Activated CD4-positive, alpha-beta T cell treated with anti-CD3 and anti-CD28 coated beads, Interleukin-2, amount 50 U/mL, for 4 hours (primary cell): Measurements from ENCODE around the gene QKI.

Experiments used
- DNase-seq, 2 experiments: peaks; one replicate each; pipeline ENCODE4 v3.0.0-alpha.2; 2020

Gene QKI

DNA sequence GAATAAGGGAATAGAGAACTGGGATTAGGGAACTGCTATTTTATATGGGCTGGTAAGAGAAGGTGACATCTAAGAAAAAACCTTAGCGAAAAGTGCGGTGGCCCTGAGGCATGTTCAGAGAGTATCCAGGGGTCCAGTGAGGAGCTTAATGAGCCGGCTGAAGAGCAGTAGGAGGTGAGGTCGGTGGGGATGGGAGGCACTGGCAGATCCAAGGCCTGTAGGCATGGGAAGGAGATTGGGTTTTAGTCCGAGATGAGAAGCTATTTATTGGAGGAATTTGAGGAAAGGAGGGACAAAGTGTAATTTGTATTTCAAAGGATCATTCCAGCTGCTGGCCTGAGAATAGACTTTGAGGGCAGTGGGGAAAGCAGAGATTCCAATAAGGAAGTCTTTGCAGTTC lies 123.8 kb downstream of the QKI start:
- no peak for DNase-seq

DNA sequence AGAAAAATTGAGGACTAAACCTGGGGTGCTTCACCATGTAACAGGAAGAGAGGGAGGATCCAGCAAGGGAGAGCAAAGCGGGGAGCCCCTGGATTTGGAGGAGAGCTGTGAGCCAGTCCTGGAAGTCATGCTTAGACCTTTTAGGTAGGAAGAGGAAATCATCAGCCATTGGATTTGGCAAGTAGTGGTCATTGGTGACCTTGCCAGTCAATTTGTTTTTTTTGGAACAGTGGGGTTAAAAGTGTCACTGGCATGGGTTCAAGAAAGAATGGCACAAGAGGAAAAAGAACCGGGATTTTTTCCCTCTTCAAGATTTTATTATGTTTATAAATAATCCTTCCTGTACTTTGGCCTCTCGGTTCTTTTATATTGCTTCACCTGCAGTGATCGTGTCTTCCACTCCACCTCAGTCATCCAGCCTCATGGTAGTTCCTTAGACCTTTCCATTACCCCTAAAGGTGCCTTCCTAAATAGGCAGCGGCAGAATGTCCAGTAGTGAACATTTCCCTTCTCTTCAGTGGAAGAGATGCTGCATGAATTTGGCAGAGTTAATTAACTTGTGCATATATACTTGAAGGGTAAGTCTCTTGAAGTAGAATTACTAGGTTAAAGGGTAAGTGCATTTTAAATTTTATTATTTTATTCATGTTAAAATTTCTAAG lies 124.7 kb downstream of the QKI start:
- DNase-seq, result no peak

DNA sequence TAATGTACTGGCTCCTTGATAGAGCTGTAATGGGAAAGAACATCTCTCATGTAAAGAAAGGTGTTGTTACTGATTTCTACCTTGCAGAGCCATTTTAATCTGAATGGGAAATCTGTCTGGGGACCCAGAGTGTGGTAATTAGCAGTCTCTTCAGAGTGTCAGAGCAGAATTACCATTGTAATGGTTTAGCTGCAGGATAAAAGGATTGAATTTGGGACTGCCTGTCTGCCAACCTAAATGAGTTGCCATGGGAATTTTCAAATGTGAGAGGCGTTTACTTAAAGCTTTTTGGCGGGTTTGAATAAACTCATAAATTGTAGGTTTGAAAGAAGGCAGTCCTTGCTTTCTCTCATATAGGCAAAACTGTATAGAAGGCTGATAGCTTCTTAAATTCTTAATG lies 128.8 kb downstream of the QKI start:
- DNase-seq, result no peak

DNA sequence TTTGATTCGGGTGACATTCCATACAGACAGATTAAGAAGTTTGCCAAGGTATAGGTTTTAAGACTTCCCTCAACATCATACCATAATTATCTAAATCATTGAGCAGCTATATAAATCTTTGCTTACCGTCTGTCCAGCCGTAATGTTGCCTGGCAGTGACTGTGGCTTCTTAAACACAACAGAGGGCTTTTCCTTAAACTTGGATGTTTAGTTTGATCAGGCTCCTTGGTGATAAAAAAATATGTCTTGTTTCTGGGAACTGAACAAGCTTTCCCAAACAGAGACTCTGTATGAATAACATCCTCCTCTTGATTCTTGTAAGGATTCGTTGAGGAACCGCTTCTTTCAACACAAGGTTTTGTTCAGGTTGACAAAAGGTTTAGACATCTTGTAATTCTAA lies 130.9 kb downstream of the QKI start:
- no peak for DNase-seq

DNA sequence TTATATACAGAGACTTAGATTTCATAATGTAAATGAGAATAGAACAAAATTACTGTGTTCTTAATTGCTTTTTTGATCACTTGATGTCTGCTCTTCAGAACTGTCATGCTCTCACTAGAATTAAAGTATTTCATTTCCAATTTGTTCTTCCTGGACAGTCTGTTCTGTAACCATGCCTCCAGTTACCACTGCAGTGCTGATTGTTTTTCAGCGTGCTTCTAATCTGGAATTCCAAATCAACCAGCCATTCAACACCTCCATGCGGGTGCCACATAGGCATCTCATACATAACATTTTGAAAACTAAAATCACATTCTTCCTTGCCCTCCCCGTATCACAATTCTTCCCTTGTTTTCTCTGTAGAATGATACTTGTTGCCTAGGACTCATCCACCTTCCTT lies 132.8 kb downstream of the QKI start:
- DNase-seq, result no peak

DNA sequence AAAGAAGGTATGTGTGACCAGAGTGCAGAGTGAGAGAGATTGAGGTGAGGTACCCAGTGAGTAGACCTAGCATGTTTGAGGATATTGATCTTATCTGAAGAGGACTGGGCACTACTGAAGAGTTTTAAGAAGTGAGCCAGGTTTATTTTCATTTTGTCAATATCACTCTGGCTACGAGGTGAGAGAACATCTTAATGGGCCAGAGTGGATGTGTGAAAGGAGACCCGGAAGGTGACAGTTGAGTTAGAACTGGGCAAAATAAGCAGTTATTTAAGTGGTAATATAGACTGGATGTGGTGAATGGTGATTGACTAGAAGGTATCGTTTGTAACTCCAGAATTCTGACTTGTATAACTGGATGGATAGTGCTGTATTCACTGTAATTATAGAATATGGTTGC lies 134.1 kb downstream of the QKI start:
- no peak for DNase-seq

DNA sequence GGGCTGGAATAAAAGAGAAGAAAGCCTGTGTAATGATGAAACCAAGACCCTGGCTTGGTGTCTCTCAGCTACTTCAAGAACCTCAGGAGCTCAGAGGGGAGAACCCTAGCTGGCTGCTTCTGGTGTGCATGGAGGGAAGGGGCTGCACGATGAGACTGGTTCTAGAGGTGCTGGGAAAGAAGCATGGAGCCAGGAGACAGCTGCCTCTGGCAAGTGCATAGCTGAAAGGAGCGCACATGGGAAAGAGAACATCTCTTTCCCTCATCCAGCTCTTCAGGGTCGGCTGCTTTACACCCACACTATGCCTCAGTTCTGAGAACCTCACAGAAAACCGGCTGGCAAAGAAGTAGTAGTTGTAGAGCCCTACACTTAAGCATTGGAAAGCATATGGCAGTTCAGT lies 139.5 kb downstream of the QKI start:
- DNase-seq, result no peak

DNA sequence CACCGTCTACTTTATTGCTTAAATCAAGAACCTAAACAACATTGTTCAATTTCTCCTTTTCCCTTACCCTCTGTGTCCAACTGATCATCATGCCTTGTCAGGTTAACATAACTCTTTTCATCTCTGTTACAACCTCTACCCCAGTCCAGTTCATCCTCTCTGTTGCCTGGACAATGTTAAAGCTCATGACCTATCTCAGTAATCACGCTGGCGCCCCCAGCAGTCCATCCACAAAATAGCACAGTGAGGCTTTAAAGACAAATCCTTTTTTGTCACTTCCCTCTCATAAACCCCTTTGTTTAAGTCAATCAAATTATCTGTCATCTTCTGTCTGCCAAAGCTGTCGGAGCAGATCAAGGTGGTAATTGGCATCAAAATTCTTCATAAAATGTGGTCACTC lies 140.1 kb downstream of the QKI start:
- peak; percentile 43 to 51 for DNase-seq

DNA sequence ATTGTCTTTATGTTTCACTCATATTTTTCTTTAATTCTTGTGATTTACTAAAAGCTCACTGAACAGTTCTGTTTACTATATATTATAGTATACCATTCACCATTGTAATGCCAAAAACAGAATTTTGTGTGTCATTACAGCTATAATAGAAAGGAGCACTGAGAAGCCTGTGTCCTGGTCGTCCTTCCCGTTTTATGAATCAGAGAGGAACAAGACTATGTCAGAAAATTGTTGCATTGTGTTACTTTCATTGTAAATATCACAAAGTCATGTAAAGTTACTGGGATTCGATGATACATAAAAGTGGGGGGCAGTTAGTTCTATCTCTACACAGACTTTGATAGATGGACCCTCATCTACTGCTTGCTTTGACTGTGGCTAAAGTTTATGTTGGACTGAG lies 145.1 kb downstream of the QKI start:
- no peak for DNase-seq

DNA sequence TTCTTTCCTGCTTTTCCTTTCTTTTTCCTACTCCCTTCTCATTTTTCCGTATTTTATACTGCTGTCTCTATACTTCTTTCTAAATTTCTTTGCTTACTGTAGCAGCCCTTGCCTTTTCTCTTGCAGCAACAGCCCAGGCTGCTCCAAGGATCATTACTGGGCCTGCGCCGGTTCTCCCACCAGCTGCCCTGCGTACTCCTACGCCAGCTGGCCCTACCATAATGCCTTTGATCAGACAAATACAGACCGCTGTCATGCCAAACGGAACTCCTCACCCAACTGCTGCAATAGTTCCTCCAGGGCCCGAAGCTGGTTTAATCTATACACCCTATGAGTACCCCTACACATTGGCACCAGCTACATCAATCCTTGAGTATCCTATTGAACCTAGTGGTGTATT lies 148.8 kb downstream of the QKI start:
- no peak for DNase-seq

DNA sequence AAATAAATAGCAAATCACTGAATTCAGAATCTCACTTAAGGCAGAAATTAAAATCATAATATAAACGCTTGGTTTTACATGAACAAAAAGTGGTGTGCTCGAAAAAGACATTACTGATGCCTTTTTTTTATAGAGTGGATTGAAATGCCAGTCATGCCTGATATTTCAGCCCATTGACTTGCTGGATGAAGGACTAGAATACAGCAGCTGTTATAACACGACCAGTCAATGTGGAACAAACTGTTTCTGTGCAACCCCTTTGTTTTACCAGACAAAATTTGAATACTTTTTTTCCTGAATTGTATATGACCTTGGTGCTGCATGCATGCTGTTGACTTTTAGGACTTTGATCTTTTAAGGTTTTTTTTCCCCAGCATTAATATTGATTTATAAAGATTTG lies 150.0 kb downstream of the QKI start:
- DNase-seq, result no peak

DNA sequence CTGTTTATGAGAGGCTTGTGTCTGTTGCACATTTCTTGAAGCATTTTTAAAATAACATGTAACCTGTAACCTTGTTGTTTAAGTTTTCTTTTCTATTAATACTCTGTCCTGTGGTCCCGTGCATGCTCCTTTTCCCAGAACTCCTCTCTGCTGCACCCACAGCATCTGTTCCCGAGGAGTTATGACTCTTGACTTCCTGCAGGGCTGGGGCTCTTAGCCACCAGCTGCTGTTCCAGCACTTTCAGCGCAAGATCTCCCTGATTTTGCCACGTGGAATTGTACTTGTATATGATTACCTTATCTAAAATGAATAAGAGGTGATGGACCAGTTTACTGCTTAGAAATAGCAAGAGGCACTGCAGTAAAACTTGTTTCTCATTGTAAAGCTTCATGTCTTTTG lies 150.6 kb downstream of the QKI start:
- DNase-seq, result no peak

DNA sequence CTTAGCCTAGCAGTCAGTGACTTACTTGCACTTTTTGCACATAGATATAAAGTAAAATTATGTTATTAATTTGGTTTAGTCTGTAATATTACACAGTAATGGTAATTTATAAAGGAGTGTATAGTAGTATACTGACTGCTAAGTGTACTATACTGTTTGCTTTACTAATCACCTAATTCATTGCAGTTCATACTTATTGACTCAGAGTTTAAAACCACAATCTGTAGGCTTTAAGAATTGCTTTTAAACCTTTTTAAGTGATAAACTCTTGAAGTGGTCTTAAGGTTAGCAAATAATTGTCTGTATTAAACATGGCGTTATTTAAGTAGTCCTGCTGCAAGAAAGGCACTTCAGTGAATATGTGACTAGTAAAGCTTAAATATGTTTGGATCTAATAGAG lies 151.5 kb downstream of the QKI start:
- DNase-seq, result no peak

DNA sequence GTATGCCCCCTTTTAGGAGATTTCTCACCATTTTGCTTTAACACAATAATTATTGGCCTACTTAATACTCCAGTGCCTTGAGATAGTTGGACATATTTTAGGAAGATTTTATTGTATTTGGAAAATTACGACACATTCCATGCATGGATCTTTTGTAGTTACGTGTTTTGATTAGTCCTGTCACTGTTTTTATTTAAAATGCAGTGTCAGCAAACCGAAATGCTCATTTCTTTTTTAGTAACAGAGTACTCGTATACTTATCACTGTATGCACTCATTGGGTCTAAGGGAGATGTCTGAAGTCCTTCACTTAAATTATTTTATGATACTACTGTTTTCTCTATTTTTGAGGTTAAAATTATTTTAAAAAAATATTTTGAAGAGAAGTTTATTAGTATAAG lies 153.8 kb downstream of the QKI start:
- DNase-seq, result no peak

DNA sequence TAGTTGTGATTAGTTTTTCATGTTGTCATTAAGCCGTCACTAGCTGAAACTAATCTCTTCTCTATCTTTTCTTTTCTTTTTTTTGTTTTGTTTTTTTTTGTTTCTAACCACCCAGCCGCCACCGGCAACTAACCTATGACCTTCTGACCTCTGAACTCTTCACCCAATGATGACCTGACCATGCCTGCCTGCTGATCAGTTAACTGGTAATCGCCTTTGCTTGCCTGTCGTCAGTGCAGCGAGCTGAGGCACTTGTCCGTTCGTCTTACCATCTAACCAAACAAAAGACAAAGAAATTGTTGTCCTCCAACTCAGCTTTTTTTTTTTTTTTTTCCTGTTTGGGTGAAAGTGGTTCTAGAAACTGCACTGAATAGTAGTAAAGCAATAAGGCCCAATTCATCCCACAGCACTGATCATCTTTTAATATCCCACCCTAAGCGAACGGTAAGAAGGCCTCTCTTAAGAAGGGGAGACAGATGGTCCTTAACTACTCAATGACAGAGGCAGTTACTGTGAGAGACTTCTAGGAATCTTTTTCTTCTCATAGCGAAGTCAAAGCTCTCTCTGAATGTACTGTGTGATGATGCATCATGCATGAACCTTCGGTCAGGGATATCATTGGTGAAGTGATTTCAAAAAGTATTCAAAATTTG lies 156.2 kb downstream of the QKI start:
- DNase-seq, result no peak

DNA sequence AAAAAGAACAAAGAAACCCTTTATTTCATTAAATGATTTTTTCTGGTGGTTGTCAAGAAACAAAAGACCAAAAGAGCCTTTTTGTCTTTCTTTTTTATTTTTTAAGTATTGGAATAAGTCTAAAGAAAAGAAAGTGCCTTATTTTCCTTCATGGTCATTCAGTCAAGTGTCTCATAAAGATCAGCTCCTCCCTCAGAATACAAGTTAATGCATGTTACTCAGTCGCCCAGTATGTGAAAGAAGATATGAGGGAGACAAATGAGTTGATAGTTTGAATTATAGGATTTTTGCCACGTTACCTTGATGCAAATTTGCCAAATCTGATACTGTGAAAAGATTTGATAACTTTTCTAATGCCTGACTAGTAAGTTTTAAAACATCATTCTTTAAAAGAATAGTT lies 157.2 kb downstream of the QKI start:
- DNase-seq, result no peak

DNA sequence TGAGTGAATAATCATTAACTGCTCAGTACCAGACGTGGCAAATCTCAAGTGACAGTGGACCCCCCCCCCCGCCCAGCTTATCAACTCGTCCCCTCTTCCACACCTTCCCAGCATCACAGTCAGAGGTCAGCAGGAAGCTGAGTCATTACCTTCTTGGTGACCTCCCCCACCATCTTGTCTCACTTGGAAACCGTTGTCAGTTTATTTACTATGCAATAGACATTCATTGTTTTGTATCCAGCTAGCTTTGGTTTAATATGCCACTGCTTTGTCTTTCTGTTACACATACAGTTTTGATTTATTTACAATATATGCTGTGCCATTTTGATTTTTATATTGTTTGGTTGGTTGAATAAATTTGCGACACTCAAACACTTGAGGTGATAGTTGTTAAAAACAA lies 158.1 kb downstream of the QKI start:
- no peak for DNase-seq

DNA sequence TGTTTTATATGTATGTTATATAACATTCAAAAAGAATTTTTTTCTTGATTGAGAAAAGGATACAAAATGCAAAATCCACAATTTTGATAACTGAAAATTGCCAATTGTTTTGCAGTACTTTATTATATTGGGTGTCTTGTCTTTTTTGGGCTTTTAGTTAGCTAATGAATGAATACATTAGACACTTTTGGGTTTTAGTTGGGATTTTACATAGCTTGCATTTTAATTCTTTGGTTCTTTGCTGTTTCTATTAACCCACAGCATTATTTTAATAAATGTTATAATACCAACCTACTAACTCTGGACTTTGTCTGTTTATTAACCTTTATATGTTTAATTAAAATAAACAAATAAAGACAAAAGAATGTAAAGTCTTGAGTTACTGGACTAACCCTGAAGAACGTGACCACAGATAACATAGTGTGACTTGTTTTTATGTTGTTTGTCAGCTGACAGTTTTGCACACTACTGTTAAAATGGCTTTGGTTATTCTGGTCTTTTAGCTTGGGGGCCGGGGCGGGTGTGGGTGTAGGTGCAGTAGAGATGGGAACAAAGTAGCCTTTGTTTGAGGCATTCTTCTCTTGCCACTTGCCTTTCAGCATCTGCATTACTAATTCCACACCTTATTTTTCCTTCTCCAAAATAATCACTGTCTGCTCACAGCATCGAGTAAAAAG lies 159.1 kb downstream of the QKI start:
- DNase-seq, result no peak

DNA sequence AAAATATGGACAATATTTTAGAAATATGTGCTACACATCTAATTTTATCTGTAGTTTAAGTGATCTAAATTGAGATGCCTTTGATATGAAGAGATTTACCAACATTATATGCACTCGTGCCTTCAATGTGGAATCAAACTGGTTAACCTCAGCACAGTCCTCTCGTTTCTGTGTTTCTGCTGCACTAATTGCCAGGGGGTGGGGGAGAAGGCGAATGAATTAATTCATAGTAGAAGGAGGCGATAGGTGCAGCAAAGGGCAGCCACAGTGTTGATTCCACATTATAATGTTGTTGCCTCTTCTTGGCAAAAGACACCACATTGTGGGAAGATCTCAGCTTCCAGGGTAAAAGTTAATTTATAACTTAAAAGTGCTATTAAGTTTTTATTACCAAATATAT lies 161.6 kb downstream of the QKI start:
- no peak for DNase-seq

DNA sequence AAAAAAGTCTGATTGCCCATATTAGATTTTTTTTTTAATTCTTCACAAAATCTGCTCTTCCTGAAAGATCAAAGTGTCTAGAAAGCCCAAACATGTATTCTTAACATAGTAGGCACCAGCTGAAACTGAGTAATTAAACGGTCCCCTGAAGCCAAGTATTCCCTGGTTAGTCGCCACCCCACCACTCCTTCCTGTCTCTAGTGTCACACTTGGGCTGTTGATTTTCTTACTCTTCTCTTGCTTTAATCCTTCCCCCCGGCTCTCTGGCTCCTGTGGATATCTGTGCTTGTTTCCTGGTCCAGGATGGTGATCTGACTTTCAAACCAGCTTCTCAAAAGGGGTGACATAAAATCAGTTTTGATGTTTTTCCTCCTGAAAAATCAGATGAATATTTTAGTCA lies 162.9 kb downstream of the QKI start:
- no peak for DNase-seq

DNA sequence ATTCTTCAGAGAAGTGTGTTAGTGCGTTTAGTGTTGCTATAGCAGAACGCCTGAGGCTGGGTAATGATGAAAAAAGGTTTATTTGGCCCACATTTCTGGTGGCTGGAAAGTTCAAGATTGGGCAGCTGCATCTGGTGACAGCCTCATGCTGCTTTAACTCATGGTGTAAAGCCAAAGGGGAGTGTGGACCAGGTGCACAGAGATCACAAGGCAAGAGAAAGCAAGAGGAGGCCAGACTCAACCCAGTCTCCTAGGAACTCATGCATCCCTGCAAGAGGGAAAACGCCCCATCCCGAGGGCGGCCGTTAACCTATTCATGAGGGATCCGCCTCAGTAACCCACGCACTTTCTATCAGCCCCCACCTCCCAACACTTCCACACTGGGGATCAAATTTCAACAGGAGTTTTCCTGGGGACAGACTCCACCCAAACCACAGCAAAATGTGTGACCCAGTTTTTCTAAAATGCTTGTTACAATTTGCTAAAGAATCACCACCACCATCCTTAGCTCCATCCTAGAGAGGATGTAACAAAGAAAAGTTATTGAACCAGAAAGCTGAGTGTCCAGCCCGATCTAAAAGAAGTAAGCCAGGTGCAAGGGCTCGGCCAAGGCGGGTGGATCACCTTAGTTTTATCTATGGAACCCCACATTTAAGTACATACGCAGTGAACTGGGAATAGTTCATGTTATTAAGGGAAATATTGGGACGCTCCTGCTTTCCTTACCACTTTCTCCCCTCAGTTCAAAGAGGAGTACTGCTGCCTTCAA lies 164.8 kb downstream of the QKI start:
- no peak for DNase-seq

DNA sequence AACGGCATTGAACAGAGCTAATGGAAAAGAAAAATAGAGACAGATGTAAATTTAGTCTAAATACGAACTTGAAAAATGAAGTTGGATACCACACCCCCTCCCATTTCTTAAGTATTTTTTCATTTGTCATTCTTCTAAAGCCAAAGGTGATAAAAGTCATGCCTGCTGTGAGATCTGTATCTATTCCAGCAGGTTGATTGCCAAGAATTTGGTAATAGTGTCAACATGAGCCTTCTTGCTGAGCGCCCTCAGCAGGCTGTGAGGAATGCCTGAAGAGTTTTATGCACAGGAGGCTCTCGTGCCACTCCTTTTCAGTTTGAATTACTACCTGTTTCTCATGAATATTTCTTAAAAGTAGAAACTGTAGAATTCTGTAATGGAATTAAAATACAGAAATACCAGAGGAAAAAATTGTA lies 165.4 kb downstream of the QKI start:
- DNase-seq, result no peak

DNA sequence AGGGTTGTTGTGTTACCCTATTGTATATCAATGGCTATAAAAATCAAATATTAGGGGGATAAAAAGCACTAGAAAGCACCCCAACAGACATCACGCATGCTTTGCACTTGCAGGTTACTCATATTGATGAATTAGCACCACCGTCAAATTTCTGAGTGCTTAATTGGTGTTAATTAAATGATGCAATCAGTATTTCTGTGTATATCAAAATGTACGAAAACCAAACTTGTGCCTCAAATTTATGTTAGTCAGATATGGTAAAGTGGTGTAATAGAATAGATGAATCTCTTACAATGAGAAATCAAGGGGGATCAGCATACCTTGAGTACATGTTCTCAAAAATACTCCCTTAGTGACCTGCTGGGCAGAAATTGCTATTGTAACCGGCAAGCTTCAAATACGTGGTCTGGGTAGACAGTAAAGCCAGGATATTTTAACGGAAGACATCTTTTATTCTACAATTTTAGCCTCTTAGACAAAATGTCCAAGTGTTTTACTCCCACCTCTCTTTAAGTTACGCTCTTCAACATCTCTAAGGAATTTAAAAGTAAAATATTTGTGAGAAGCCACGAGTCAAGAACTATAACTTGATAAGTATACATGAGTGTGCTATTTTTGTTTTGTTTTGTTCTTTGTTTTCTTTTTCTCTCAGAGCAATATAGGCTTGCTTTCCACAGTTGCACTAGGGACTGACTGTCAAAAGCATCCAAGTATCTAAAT lies 166.0 kb downstream of the QKI start:
- no peak for DNase-seq
